Upper lobe of right lung (tissue), 1 donor: ENCODE data around the gene HACD2. TPM values are rescaled to one million over a fixed set of nuclear protein-coding genes. Genes with fewer than 3 reads are reported as not detected.

Experiments used
- ATAC-seq: fragments of 200-7000 bp; cut with Tn5 transposase; one replicate; pipeline ENCODE4 v1.9.1; 2020; ENCODE audit warnings: mild to moderate bottlenecking, moderate library complexity
- DNase-seq: peaks from one replicate; pipeline ENCODE4 v3.0.0-alpha.2; 2020
- H3K27ac ChIP-seq: fragments of 200-600 bp; one replicate; pipeline ENCODE4 v1.8.0; 2022
- H3K27me3 ChIP-seq: fragments of 200-600 bp; one replicate; pipeline ENCODE4 v1.8.0; 2022; ENCODE audit warnings: mild to moderate bottlenecking
- H3K36me3 ChIP-seq: fragments of 200-600 bp; one replicate; pipeline ENCODE4 v1.8.0; 2022
- H3K4me1 ChIP-seq: fragments of 200-600 bp; one replicate; pipeline ENCODE4 v1.8.0; 2022
- H3K4me3 ChIP-seq: fragments of 200-600 bp; one replicate; pipeline ENCODE4 v1.8.0; 2022; ENCODE audit warnings: mild to moderate bottlenecking
- H3K9me3 ChIP-seq: fragments of 200-600 bp; one replicate; pipeline ENCODE4 v1.8.0; 2022
- intact Hi-C: fragments of 100-400 bp; cut with DNase I; formaldehyde crosslinking; loops from one replicate; pipeline ENCODE4 v1.11.0; 2022
- total RNA-seq: library from RNA; stranded (reverse); fragmentation: NEBNext Ultra II Directional; extraction: Animal tissue kit (Norgen Biotek cat#: 25700); gene quantifications from one replicate; pipeline ENCODE4 v1.2.1, GENCODE V29; 2021
- TF ChIP-seq, protein P1 (sequence below): fragments of 200-600 bp; IDR thresholded peaks from one replicate; pipeline ENCODE4 v1.8.0; 2022; ENCODE audit warnings: antibody characterized with exemption
- donor health status: DM: no; HTN: yes; CAD: no; lungs with severe emphysema.

The HACD2 gene
- total RNA-seq, 1 donor from 2014 or later = 47.2 TPM

GRCh38 chr3:123571973-123572365 is 12.9 kb downstream of the HACD2 start:
- DNase-seq = no peak
- no peaks in the 10 kb centered on the region for H3K4me1 ChIP-seq
- H3K9me3 ChIP-seq = no peaks in the 10 kb centered on the region
- TF ChIP-seq, protein P1, sequence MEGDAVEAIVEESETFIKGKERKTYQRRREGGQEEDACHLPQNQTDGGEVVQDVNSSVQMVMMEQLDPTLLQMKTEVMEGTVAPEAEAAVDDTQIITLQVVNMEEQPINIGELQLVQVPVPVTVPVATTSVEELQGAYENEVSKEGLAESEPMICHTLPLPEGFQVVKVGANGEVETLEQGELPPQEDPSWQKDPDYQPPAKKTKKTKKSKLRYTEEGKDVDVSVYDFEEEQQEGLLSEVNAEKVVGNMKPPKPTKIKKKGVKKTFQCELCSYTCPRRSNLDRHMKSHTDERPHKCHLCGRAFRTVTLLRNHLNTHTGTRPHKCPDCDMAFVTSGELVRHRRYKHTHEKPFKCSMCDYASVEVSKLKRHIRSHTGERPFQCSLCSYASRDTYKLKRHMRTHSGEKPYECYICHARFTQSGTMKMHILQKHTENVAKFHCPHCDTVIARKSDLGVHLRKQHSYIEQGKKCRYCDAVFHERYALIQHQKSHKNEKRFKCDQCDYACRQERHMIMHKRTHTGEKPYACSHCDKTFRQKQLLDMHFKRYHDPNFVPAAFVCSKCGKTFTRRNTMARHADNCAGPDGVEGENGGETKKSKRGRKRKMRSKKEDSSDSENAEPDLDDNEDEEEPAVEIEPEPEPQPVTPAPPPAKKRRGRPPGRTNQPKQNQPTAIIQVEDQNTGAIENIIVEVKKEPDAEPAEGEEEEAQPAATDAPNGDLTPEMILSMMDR = no peak
- peaks cover 7% of the 10 kb centered on the region for H3K36me3 ChIP-seq
- H3K27me3 ChIP-seq = no peaks in the 10 kb centered on the region
- ATAC-seq = no peak
- H3K4me3 ChIP-seq = no peak overlapping the region
- H3K27ac ChIP-seq = no peak overlapping the region
- intact Hi-C loops = no loop called here

- ATAC-seq (no peak), DNase-seq (no peak)
- Histone ChIP-seq H3K36me3 (peaks cover 7% of the 10 kb centered on the region), H3K27me3 (no peaks in the 10 kb centered on the region), H3K4me3 (no peak overlapping the region), H3K4me1 (no peaks in the 10 kb centered on the region), H3K9me3 (no peaks in the 10 kb centered on the region), H3K27ac (no peak overlapping the region)
- intact Hi-C loops = no loop called here
- TF ChIP-seq, protein P1 = no peak
Observed at GRCh38 chr3:123571264-123571972, 13.4 kb downstream of the HACD2 start.

- DNase-seq = no peak
- Histone ChIP-seq H3K36me3 (peaks cover 7% of the 10 kb centered on the region), H3K4me3 (no peak overlapping the region), H3K4me1 (no peaks in the 10 kb centered on the region), H3K9me3 (no peaks in the 10 kb centered on the region), H3K27me3 (no peaks in the 10 kb centered on the region), H3K27ac (no peak overlapping the region)
- no peak for ATAC-seq
- intact Hi-C loops = no loop called here
- TF ChIP-seq, protein P1 = no peak
Observed at GRCh38 chr3:123568875-123569274, 16.0 kb downstream of the HACD2 start.

DNA sequence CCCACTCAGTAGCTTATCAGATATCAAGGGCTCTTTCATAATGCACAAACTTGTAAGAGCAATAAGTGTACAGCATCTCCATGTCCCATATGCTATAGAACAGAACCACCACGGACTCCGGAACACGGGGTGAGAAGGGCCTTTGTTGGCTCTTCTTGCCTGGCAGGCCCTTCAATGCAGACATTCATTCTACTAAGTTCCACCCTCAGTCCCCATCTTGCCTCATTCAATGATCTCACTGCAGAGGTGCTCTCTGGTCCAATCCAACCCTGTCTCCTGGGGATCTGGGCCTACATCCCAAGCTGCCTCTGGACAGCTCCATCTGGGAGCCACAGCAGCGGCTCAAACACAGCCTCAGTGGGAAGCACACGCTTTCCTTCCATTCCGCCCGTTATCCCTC is 16.8 kb downstream of the HACD2 start:
- H3K27me3 ChIP-seq = no peaks in the 10 kb centered on the region
- no peak for DNase-seq

GRCh38 chr3:123564056-123564455 is 20.8 kb downstream of the HACD2 start:
- ATAC-seq = no peak
- no peak for DNase-seq
- intact Hi-C loops = no loop called here
- H3K9me3 ChIP-seq = no peaks in the 10 kb centered on the region
- TF ChIP-seq, protein P1 = no peak
- no peak overlapping the region for H3K4me3 ChIP-seq
- H3K4me1 ChIP-seq = peaks cover under 1% of the 10 kb centered on the region
- H3K27ac ChIP-seq = no peak overlapping the region
- peaks cover 7% of the 10 kb centered on the region for H3K36me3 ChIP-seq
- H3K27me3 ChIP-seq = no peaks in the 10 kb centered on the region

More for the DNA sequence above, 16.8 kb downstream of the HACD2 start:
- intact Hi-C loops = no loop called here
- Histone ChIP-seq H3K9me3 (no peaks in the 10 kb centered on the region), H3K4me3 (no peak overlapping the region), H3K36me3 (peaks cover 7% of the 10 kb centered on the region), H3K4me1 (no peaks in the 10 kb centered on the region), H3K27ac (no peak overlapping the region)
- ATAC-seq = no peak
- TF ChIP-seq, protein P1 = no peak

GRCh38 chr3:123562547-123562946 is 22.3 kb downstream of the HACD2 start:
- Histone ChIP-seq H3K27me3 (no peaks in the 10 kb centered on the region), H3K36me3 (peaks cover 5% of the 10 kb centered on the region), H3K4me1 (peaks cover 3% of the 10 kb centered on the region), H3K27ac (no peak overlapping the region), H3K9me3 (no peaks in the 10 kb centered on the region), H3K4me3 (no peak overlapping the region)
- DNase-seq (no peak), ATAC-seq (no peak)
- TF ChIP-seq, protein P1 = no peak
- intact Hi-C loops = no loop called here
